Measurements from ENCODE around the gene JPH2.

Gene JPH2

GRCh38 chr20:44113618-44114376 is 73.2 kb downstream of the JPH2 start:
- WGBS (ENCODE audit: insufficient coverage), result 86% methylated on average over 8 of the region's 8 CpGs
- H3K9me3 ChIP-seq (ENCODE audit: control extremely low read depth in 1 of 5, control insufficient read depth in 4 of 5, insufficient read depth in 2 of 5, low read depth in 1 of 5, low read length in 4 of 5), result peaks cover 0 to 3% (median 0%) of the 10 kb centered on the region in 5 experiments
- POLR2A ChIA-PET, result interaction anchor here (0.7 kb wide), 1 partner anchor 385 kb away, joined by 3 read pairs; no protein-coding TSS in a partner anchor

GRCh38 chr20:44112889-44113617 is 73.9 kb downstream of the JPH2 start:
- ChIA-PET POLR2A (no interaction called here), CTCF (interaction anchor here (1.0 to 6.5 kb wide), 4 partner anchors 56 to 293 kb away, joined by 3 to 71 read pairs (median 3); no protein-coding TSS in a partner anchor)
- H3K27ac ChIP-seq (ENCODE audit: insufficient read depth in 1 of 2, low read depth in 1 of 2, low read length in 2 of 2, poor library complexity in 1 of 2, severe bottlenecking in 2 of 2), result no peak overlapping the region
- no peak overlapping the region for H3K4me3 ChIP-seq (ENCODE audit: control insufficient read depth in 1 of 7, extremely low read depth in 1 of 7, insufficient read depth in 4 of 7, low read depth in 2 of 7, low read length in 6 of 7)
- peaks cover 0 to 37% (median 16%) of the 10 kb centered on the region in 5 experiments for H3K27me3 ChIP-seq (replicated peaks in 2 of 5; ENCODE audit: control insufficient read depth in 4 of 5, insufficient read depth in 5 of 5, low read length in 4 of 5)
- H3K9me3 ChIP-seq (ENCODE audit: control extremely low read depth in 1 of 5, control insufficient read depth in 4 of 5, insufficient read depth in 2 of 5, low read depth in 1 of 5, low read length in 4 of 5), result peaks cover 0 to 6% (median 3%) of the 10 kb centered on the region in 5 experiments
- 76% methylated on average over 4 of the region's 7 CpGs for WGBS (ENCODE audit: insufficient coverage)
- no peak for DNase-seq
- peaks cover 0 to 3% (median 0%) of the 10 kb centered on the region in 4 experiments for H3K4me1 ChIP-seq (ENCODE audit: control extremely low read depth in 1 of 4, control insufficient read depth in 4 of 4, insufficient read depth in 4 of 4, low read length in 3 of 4)
- no peaks in the 10 kb centered on the region for H3K36me3 ChIP-seq (ENCODE audit: control insufficient read depth in 4 of 4, insufficient read depth in 4 of 4, low read length in 3 of 4)

More at GRCh38 chr20:44113618-44114376, 73.2 kb downstream of the JPH2 start:
- no peak for DNase-seq
- Histone ChIP-seq H3K36me3 (ENCODE audit: control insufficient read depth in 4 of 4, insufficient read depth in 4 of 4, low read length in 3 of 4) (no peaks in the 10 kb centered on the region), H3K4me3 (ENCODE audit: control insufficient read depth in 1 of 7, extremely low read depth in 1 of 7, insufficient read depth in 4 of 7, low read depth in 2 of 7, low read length in 6 of 7) (no peak overlapping the region), H3K4me1 (ENCODE audit: control extremely low read depth in 1 of 4, control insufficient read depth in 4 of 4, insufficient read depth in 4 of 4, low read length in 3 of 4) (peaks cover 0 to 3% (median 0%) of the 10 kb centered on the region in 4 experiments), H3K27me3 (replicated peaks in 2 of 5; ENCODE audit: control insufficient read depth in 4 of 5, insufficient read depth in 5 of 5, low read length in 4 of 5) (peaks cover 0 to 37% (median 18%) of the 10 kb centered on the region in 5 experiments), H3K27ac (ENCODE audit: insufficient read depth in 1 of 2, low read depth in 1 of 2, low read length in 2 of 2, poor library complexity in 1 of 2, severe bottlenecking in 2 of 2) (no peak overlapping the region)
- CTCF ChIA-PET, result interaction anchor here (1.0 to 6.5 kb wide), 6 partner anchors 18 to 99 kb away, joined by 3 to 71 read pairs (median 3); no protein-coding TSS in a partner anchor

GRCh38 chr20:44112456-44112855 is 74.5 kb downstream of the JPH2 start:
- 95% methylated on average over 3 of the region's 6 CpGs for WGBS (ENCODE audit: insufficient coverage)
- Histone ChIP-seq H3K4me3 (ENCODE audit: control insufficient read depth in 1 of 7, extremely low read depth in 1 of 7, insufficient read depth in 4 of 7, low read depth in 2 of 7, low read length in 6 of 7) (no peak overlapping the region), H3K27me3 (replicated peaks in 2 of 5; ENCODE audit: control insufficient read depth in 4 of 5, insufficient read depth in 5 of 5, low read length in 4 of 5) (peaks cover 0 to 37% (median 16%) of the 10 kb centered on the region in 5 experiments), H3K27ac (ENCODE audit: insufficient read depth in 1 of 2, low read depth in 1 of 2, low read length in 2 of 2, poor library complexity in 1 of 2, severe bottlenecking in 2 of 2) (no peak overlapping the region), H3K36me3 (ENCODE audit: control insufficient read depth in 4 of 4, insufficient read depth in 4 of 4, low read length in 3 of 4) (no peaks in the 10 kb centered on the region), H3K9me3 (ENCODE audit: control extremely low read depth in 1 of 5, control insufficient read depth in 4 of 5, insufficient read depth in 2 of 5, low read depth in 1 of 5, low read length in 4 of 5) (peaks cover 0 to 12% (median 4%) of the 10 kb centered on the region in 5 experiments), H3K4me1 (ENCODE audit: control extremely low read depth in 1 of 4, control insufficient read depth in 4 of 4, insufficient read depth in 4 of 4, low read length in 3 of 4) (peaks cover 0 to 3% (median 0%) of the 10 kb centered on the region in 4 experiments)
- CTCF ChIA-PET, result interaction anchor here (0.9 to 1.5 kb wide), 2 partner anchors 15 to 294 kb away, joined by 3 read pairs; no protein-coding TSS in a partner anchor
- POLR2A ChIA-PET, result no interaction called here
- DNase-seq, result no peak

GRCh38 chr20:44111712-44112335 is 75.2 kb downstream of the JPH2 start:
- ChIA-PET CTCF (interaction anchor here (0.9 to 1.5 kb wide), 2 partner anchors 15 to 295 kb away, joined by 3 read pairs; no protein-coding TSS in a partner anchor), POLR2A (interaction anchor here (0.7 kb wide), 1 partner anchor 487 kb away, joined by 3 read pairs; no protein-coding TSS in a partner anchor)
- Histone ChIP-seq H3K9me3 (ENCODE audit: control extremely low read depth in 1 of 5, control insufficient read depth in 4 of 5, insufficient read depth in 2 of 5, low read depth in 1 of 5, low read length in 4 of 5) (peaks cover 0 to 17% (median 4%) of the 10 kb centered on the region in 5 experiments), H3K4me3 (ENCODE audit: control insufficient read depth in 1 of 7, extremely low read depth in 1 of 7, insufficient read depth in 4 of 7, low read depth in 2 of 7, low read length in 6 of 7) (no peak overlapping the region), H3K27me3 (replicated peaks in 2 of 5; ENCODE audit: control insufficient read depth in 4 of 5, insufficient read depth in 5 of 5, low read length in 4 of 5) (peaks cover 0 to 37% (median 16%) of the 10 kb centered on the region in 5 experiments), H3K36me3 (ENCODE audit: control insufficient read depth in 4 of 4, insufficient read depth in 4 of 4, low read length in 3 of 4) (no peaks in the 10 kb centered on the region), H3K4me1 (ENCODE audit: control extremely low read depth in 1 of 4, control insufficient read depth in 4 of 4, insufficient read depth in 4 of 4, low read length in 3 of 4) (peaks cover 0 to 3% (median 0%) of the 10 kb centered on the region in 4 experiments), H3K27ac (ENCODE audit: insufficient read depth in 1 of 2, low read depth in 1 of 2, low read length in 2 of 2, poor library complexity in 1 of 2, severe bottlenecking in 2 of 2) (no peak overlapping the region)
- 45% methylated on average over 6 of the region's 6 CpGs for WGBS (ENCODE audit: insufficient coverage)
- no peak for DNase-seq

- ChIA-PET CTCF (no interaction called here), POLR2A (no interaction called here)
- no peak for DNase-seq
- peaks cover 0 to 17% (median 4%) of the 10 kb centered on the region in 5 experiments for H3K9me3 ChIP-seq (ENCODE audit: control extremely low read depth in 1 of 5, control insufficient read depth in 4 of 5, insufficient read depth in 2 of 5, low read depth in 1 of 5, low read length in 4 of 5)
- H3K27ac ChIP-seq (ENCODE audit: insufficient read depth in 1 of 2, low read depth in 1 of 2, low read length in 2 of 2, poor library complexity in 1 of 2, severe bottlenecking in 2 of 2), result no peak overlapping the region
- no peaks in the 10 kb centered on the region for H3K4me1 ChIP-seq (ENCODE audit: control extremely low read depth in 1 of 4, control insufficient read depth in 4 of 4, insufficient read depth in 4 of 4, low read length in 3 of 4)
- 99% methylated on average over 8 of the region's 9 CpGs for WGBS (ENCODE audit: insufficient coverage)
- H3K36me3 ChIP-seq (ENCODE audit: control insufficient read depth in 4 of 4, insufficient read depth in 4 of 4, low read length in 3 of 4), result no peaks in the 10 kb centered on the region
- peaks cover 0 to 33% (median 11%) of the 10 kb centered on the region in 5 experiments for H3K27me3 ChIP-seq (replicated peaks in 2 of 5; ENCODE audit: control insufficient read depth in 4 of 5, insufficient read depth in 5 of 5, low read length in 4 of 5)
- no peak overlapping the region for H3K4me3 ChIP-seq (ENCODE audit: control insufficient read depth in 1 of 7, extremely low read depth in 1 of 7, insufficient read depth in 4 of 7, low read depth in 2 of 7, low read length in 6 of 7)
Observed at GRCh38 chr20:44110816-44111568, 76.0 kb downstream of the JPH2 start.

GRCh38 chr20:44109951-44110361 is 77.0 kb downstream of the JPH2 start:
- Histone ChIP-seq H3K9me3 (ENCODE audit: control extremely low read depth in 1 of 5, control insufficient read depth in 4 of 5, insufficient read depth in 2 of 5, low read depth in 1 of 5, low read length in 4 of 5) (peaks cover 0 to 17% (median 4%) of the 10 kb centered on the region in 5 experiments), H3K4me3 (ENCODE audit: control insufficient read depth in 1 of 7, extremely low read depth in 1 of 7, insufficient read depth in 4 of 7, low read depth in 2 of 7, low read length in 6 of 7) (no peak overlapping the region), H3K4me1 (ENCODE audit: control extremely low read depth in 1 of 4, control insufficient read depth in 4 of 4, insufficient read depth in 4 of 4, low read length in 3 of 4) (no peaks in the 10 kb centered on the region), H3K27me3 (replicated peaks in 2 of 5; ENCODE audit: control insufficient read depth in 4 of 5, insufficient read depth in 5 of 5, low read length in 4 of 5) (peaks cover 0 to 26% (median 12%) of the 10 kb centered on the region in 5 experiments), H3K27ac (ENCODE audit: insufficient read depth in 1 of 2, low read depth in 1 of 2, low read length in 2 of 2, poor library complexity in 1 of 2, severe bottlenecking in 2 of 2) (no peak overlapping the region), H3K36me3 (ENCODE audit: control insufficient read depth in 4 of 4, insufficient read depth in 4 of 4, low read length in 3 of 4) (no peaks in the 10 kb centered on the region)
- POLR2A ChIA-PET, result no interaction called here
- WGBS (ENCODE audit: insufficient coverage), result 56% methylated on average over 5 of the region's 5 CpGs
- no peak for DNase-seq
- CTCF ChIA-PET, result no interaction called here

Measured in common myeloid progenitor, CD34-positive (primary cell).